Motor neuron (in vitro differentiated cells): Measurements from ENCODE around the gene TIMM44. TPM values are rescaled to one million over a fixed set of nuclear protein-coding genes. Genes with fewer than 3 reads are reported as not detected.
A peak's percentile ranks its signal among the peaks of the same experiment; 100 is the strongest.

Experiments used
- ATAC-seq, 8 experiments: fragments of 200-7000 bp; cut with Tn5 transposase; replicated peaks in 6 of 8; 2 replicates each; pipeline ENCODE4 v1.8.0; 2021; ENCODE audit warnings: mild to moderate bottlenecking in 8 of 8, moderate library complexity in 8 of 8
- H3K27ac ChIP-seq, 2 donors: fragments of 250-450 bp; sonication (Bioruptor Pico); 2 replicates each; pipeline ENCODE4 v1.9.0; 2021; ENCODE audit warnings: antibody characterized with exemption in 2 of 2, mild to moderate bottlenecking in 2 of 2, moderate library complexity in 1 of 2
- H3K4me1 ChIP-seq, 2 donors: fragments of 250-450 bp; sonication (Bioruptor Pico); replicated peaks in 1 of 2; 2 replicates each; pipeline ENCODE4 v1.6.1; 2021; ENCODE audit warnings: antibody characterized with exemption in 2 of 2, mild to moderate bottlenecking in 2 of 2, moderate library complexity in 1 of 2
- H3K4me3 ChIP-seq, 5 donors: fragments of 250-450 bp; sonication (Bioruptor Pico); 2 replicates each; pipeline ENCODE4 v1.9.0; 2021; ENCODE audit warnings: antibody characterized with exemption in 5 of 5, mild to moderate bottlenecking in 5 of 5, moderate library complexity in 4 of 5
- WGBS, 10 experiments: fragments of 450-650 bp; shearing (Covaris generic); methylation state at CpG; one replicate each; pipeline ENCODE4 v1.0.0; 2022; 5-methylcytosine and 5-hydroxymethylcytosine counted together
- in situ Hi-C, 9 experiments: fragments of 400-800 bp; cut with MboI; loops; one replicate each; pipeline ENCODE4 v1.15.0; 2021; ENCODE audit warnings: low sequenced_read_pairs in 9 of 9, low pct_unique_long_range_greater_than_20kb in 2 of 9; ENCODE audit not compliant: unreplicated experiment in 9 of 9
- total RNA-seq, 8 experiments: library from RNA; unstranded; fragments of 300-600 nt; gene quantifications; 2 replicates each; pipeline versions ENCODE4 v1.2.3 to v1.2.4, GENCODE V29; 2022

The TIMM44 gene
- total RNA-seq, 8 experiments from 2014 or later: 38.7 to 106 (median 65.1) TPM

DNA sequence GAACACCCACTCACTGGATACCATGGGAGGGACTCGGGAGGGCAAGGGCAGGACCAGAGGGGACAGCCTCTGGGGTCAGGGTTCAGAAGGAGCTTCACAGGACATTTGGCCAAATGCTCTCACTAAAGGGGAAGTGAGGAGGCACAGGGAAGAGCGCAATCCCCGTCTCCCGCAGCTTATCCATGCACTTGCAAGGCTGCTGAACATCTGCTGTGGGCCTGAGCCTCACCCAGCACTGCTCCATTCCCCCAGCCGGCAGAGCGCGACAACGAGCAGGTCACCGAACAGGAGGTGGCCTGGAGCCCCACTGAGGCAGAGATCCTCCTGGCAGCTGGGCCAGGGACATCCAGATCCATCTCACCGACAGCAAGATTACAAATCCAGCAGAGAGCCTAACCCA lies 38.6 kb upstream of the TIMM44 start:
- no peak overlapping the region for H3K4me3 ChIP-seq
- H3K27ac ChIP-seq: no peak overlapping the region
- in situ Hi-C loops: no loop called here
- 82 to 100% (median 100%) methylated on average over 1 to 5 of the region's 10 CpGs; no CpG with 5 or more reads in 5 of the 10 experiments for WGBS, 10 experiments
- H3K4me1 ChIP-seq: peaks cover 3 to 9% of the 10 kb centered on the region in 2 donors
- ATAC-seq: no peak

DNA sequence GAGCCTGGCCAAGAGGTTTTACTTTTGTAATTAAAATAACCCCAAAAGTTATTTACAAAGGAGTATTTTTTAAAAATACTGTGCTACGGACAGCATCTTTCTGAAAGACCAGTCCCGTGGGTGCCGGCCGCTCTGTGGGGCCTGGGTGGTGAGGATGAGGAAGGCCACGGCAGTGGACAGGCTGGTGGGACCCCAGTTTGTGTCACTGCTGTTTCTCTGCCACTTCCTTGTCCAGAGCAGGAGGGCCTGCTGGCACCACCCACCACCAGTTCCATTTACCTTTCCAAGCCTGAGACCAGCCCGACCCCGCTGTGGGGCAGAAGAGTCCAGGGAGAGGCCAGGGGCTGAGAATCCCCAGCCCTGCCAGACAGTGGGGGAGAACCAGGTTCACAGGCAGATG lies 38.2 kb upstream of the TIMM44 start:
- no peak for ATAC-seq
- Histone ChIP-seq H3K4me1 (peaks cover 3 to 9% of the 10 kb centered on the region in 2 donors), H3K27ac (no peak overlapping the region), H3K4me3 (no peak overlapping the region)
- WGBS, 10 experiments: 93 to 100% (median 94%) methylated on average over 2 to 6 of the region's 7 CpGs; no CpG with 5 or more reads in 5 of the 10 experiments
- in situ Hi-C loops: no loop called here

DNA sequence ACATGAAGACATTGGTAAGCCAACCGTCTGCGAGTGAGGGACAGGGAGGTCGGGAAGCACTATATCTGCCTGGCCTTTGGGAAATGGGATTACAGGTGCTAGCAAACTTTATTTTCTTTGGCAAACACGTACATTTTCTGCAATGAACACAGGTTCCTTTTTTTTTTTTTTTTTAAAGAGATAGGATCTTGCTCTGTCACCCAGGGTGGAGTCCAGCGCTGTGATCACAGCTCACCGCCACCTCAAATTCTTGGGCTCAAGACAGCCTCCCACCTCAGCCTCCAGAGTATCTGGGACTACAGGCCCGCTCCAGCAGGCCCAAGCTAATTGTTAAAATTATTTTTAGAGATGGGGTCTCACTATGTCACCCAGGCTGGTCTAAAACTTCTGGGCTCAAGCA lies 37.7 kb upstream of the TIMM44 start:
- WGBS, 10 experiments: 17 to 100% (median 91%) methylated on average over 1 to 6 of the region's 7 CpGs
- peaks cover 3 to 9% of the 10 kb centered on the region in 2 donors for H3K4me1 ChIP-seq
- ATAC-seq: no peak
- H3K4me3 ChIP-seq: no peak overlapping the region
- no peak overlapping the region for H3K27ac ChIP-seq
- in situ Hi-C loops: no loop called here

DNA sequence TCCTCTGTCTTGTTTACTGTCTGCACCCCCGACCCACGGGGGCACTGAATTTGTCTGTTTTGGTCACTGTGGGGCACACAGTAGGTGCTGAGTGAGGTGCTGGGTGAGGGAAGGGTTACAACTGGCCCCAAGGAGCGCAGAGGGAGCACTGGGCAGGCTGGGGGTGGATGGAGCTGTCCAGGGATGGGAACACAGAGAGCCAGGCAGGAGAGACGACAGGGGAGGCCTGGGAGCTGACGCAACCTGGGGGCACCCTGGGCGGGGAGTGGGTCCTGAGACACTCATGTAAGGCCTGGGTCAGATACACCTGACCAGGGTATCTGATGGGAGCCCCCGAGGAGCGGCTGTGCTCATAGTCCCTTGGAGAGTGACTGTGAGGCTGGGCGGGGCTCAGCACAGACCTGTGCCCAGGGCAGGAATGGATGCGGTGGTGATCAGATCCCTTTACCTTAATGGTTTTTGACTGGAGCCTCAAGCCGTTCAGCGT lies 37.2 kb upstream of the TIMM44 start:
- ATAC-seq: no peak
- 97 to 100% (median 100%) methylated on average over 2 to 5 of the region's 12 CpGs; no CpG with 5 or more reads in 6 of the 10 experiments for WGBS, 10 experiments
- in situ Hi-C loops: no loop called here
- H3K4me3 ChIP-seq: no peak overlapping the region
- no peak overlapping the region for H3K27ac ChIP-seq
- H3K4me1 ChIP-seq: peaks cover 0 to 9% of the 10 kb centered on the region in 2 donors

DNA sequence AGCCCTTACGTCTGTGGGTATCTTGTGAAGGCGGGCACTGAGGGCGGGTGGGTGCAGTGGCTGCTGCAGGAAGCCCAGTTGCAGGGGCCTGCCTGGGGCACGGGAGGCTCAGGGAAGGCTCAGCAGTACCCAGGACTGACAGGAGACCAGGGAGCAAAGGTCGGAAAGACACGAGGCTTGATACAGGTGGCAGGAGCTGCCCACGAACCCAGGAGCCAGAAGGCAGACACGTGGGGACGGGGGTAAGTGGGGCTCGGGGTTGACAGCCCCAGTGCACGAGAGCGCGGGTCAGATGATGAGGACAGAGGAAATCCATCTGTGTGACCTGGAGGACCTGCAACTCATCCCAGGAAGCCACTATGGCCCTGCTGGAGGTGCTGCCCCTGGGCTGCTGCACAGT lies 36.7 kb upstream of the TIMM44 start:
- no peak for ATAC-seq
- H3K27ac ChIP-seq: no peak overlapping the region
- in situ Hi-C loops: no loop called here
- H3K4me3 ChIP-seq: no peak overlapping the region
- peaks cover 0 to 9% of the 10 kb centered on the region in 2 donors for H3K4me1 ChIP-seq
- no CpG with 5 or more reads among the region's 13 CpGs for WGBS, 10 experiments

DNA sequence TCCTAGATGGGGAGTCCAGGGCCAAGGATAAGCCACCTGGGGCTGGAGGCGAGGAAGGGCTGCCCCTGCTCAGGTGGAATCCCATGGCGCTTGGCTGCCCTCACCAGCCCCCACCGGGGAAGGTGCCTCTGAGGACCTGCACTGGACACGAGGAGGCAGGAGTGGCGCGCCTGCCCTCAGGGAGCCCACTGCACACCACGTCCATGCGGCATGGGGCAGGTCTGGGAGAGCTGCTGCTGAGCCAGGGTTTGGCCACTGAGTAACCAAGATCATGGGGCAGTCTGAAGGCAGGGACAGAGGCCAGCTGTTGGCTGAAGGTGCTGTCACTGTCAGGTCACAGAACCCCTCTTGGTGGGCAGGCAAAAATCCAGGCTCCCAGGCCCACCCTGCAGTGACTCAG lies 36.1 kb upstream of the TIMM44 start:
- in situ Hi-C loops: no loop called here
- WGBS, 10 experiments: 90 to 100% (median 93%) methylated on average over 1 to 8 of the region's 8 CpGs; no CpG with 5 or more reads in 7 of the 10 experiments
- Histone ChIP-seq H3K4me3 (no peak overlapping the region), H3K4me1 (peaks cover 0 to 9% of the 10 kb centered on the region in 2 donors), H3K27ac (no peak overlapping the region)
- ATAC-seq: no peak

DNA sequence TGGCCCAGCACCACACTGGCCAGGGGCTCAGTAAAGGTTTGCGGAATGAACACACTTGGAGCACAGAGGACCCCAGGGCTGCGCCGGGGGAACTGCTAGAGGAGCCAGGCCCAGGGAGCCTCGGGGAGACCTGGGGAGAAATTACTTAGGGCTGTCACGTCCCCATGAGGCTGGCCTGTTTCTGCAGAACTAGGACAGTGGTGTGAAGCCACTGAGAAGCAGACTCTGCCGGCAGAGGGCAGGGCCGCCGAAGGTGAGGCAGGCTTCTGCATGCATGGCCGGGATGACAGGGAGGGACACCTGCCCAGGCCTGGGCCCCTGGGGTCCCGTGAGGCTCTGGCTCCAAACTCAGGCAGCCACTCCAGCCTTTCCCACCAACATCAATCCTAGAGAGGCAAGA lies 35.5 kb upstream of the TIMM44 start:
- no peak for ATAC-seq
- in situ Hi-C loops: no loop called here
- WGBS, 10 experiments: 80 to 96% (median 85%) methylated on average over 1 to 9 of the region's 10 CpGs; no CpG with 5 or more reads in 6 of the 10 experiments
- peaks cover 0 to 9% of the 10 kb centered on the region in 2 donors for H3K4me1 ChIP-seq
- no peak overlapping the region for H3K4me3 ChIP-seq
- H3K27ac ChIP-seq: no peak overlapping the region

GRCh38 chr19:7978179-7978825 lies 34.8 kb upstream of the TIMM44 start:
- H3K4me3 ChIP-seq: no peak overlapping the region
- H3K4me1 ChIP-seq: peaks cover 0 to 9% of the 10 kb centered on the region in 2 donors
- peak overlapping the region in 1 of 2 donors; percentile 67 for H3K27ac ChIP-seq
- in situ Hi-C loops: no loop called here
- 43 to 60% methylated on average over 3 to 5 of the region's 12 CpGs; no CpG with 5 or more reads in 8 of the 10 experiments for WGBS, 10 experiments
- ATAC-seq: peak in 4 of 8 experiments; percentile 60 to 85 (median 74)

DNA sequence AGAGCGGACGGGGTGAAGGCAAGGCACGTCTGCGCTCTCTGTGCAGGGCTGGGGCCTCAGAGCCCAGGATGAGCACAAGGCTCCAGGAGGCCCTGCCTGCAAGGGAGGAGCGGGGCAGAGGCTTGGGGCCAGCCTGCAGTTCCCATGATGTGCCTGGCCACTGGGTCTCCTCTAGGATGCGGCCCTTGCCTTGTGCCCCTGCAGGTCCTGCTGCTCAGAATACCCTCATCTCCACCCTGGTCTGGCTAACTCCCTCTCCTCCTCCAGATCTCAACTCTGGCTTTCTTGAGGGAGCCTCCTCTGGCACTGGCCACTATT lies 34.2 kb upstream of the TIMM44 start:
- H3K4me3 ChIP-seq: no peak overlapping the region
- peak overlapping the region in 1 of 2 donors; percentile 67 for H3K27ac ChIP-seq
- peak in 3 of 8 experiments; percentile 13 to 15 (median 15) for ATAC-seq
- in situ Hi-C loops: no loop called here
- 100% methylated on average over 2 of the region's 6 CpGs; no CpG with 5 or more reads in 9 of the 10 experiments for WGBS, 10 experiments
- H3K4me1 ChIP-seq: peaks cover 0 to 9% of the 10 kb centered on the region in 2 donors

DNA sequence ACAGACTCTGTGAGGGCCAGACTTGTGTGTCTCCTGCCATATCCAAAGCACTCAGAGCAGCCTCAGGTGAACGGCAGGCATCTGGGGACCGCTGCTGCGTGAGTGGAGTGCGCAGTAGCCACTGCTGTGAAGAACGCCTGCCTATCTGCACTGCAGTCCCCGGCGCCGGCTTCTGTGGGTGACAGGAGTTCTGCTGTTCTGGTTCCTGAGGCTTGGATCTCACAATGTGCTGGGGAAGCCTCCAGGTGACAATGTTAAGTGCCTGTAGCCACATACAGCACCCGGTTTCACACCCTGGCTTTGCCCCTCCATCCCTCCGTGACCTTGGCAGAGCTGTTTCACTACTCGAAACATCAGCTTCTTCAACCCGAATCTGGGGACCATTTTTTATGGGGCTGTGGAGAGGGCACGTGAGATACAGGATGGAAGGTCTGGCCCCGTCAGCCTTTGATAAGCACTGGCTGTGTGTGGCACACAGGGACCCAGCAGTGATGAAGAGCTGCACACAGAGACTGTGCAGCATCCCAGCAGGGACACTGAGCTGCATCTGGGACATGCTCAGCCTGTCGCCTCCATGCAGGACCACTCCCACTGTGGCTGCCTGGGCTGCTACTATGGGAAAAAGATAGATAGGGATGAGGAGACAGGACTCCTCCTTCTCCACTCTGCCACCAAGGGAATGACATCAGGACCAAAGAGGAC lies 33.7 kb upstream of the TIMM44 start:
- no peak for ATAC-seq
- in situ Hi-C loops: no loop called here
- Histone ChIP-seq H3K4me1 (peaks cover 0 to 9% of the 10 kb centered on the region in 2 donors), H3K27ac (no peak overlapping the region), H3K4me3 (no peak overlapping the region)
- WGBS, 10 experiments: 87 to 100% (median 95%) methylated on average over 1 to 9 of the region's 15 CpGs; no CpG with 5 or more reads in 4 of the 10 experiments

- no peak overlapping the region for H3K27ac ChIP-seq
- H3K4me3 ChIP-seq: no peak overlapping the region
- in situ Hi-C loops: no loop called here
- 73 to 100% (median 95%) methylated on average over 1 to 4 of the region's 4 CpGs; no CpG with 5 or more reads in 1 of the 10 experiments for WGBS, 10 experiments
- no peak for ATAC-seq
- peaks cover 0 to 9% of the 10 kb centered on the region in 2 donors for H3K4me1 ChIP-seq
Measured at GRCh38 chr19:7976461-7976860, 33.0 kb upstream of the TIMM44 start.

GRCh38 chr19:7975037-7975436 lies 31.6 kb upstream of the TIMM44 start:
- H3K4me3 ChIP-seq: no peak overlapping the region
- 80 to 100% (median 92%) methylated on average over 1 to 3 of the region's 7 CpGs; no CpG with 5 or more reads in 4 of the 10 experiments for WGBS, 10 experiments
- no peak overlapping the region for H3K27ac ChIP-seq
- in situ Hi-C loops: no loop called here
- ATAC-seq: no peak
- H3K4me1 ChIP-seq: peaks cover 0 to 9% of the 10 kb centered on the region in 2 donors

- in situ Hi-C loops: loop anchor here in 1 of 9 experiments (25.0 kb wide), 1 partner anchor 263 kb away; no protein-coding TSS in a partner anchor
- H3K27ac ChIP-seq: no peak overlapping the region
- 83 to 100% (median 99%) methylated on average over 1 to 6 of the region's 12 CpGs; no CpG with 5 or more reads in 6 of the 10 experiments for WGBS, 10 experiments
- no peak for ATAC-seq
- peaks cover 5 to 14% of the 10 kb centered on the region in 2 donors for H3K4me1 ChIP-seq
- no peak overlapping the region for H3K4me3 ChIP-seq
Measured at GRCh38 chr19:7973883-7974282, 30.4 kb upstream of the TIMM44 start.
